ENCODE data around the gene KCNK15. TPM values are rescaled to one million over a fixed set of nuclear protein-coding genes. Genes with fewer than 3 reads are reported as not detected.
"Not testable (repeated sequence)": the region's sequence is repeated elsewhere in the genome, so short reads cannot be mapped to it uniquely, and the experiment has no call there.

The KCNK15 gene
- total RNA-seq = not detected in 2 replicates
- long read RNA-seq = 0 reads

- Mint-ChIP-seq H3K27me3 (ENCODE audit: low read depth) (peaks cover 73% of the 10 kb centered on the region), H3K4me3 (peak within 1 kb of the TSS; percentile 72), H3K4me1 (peaks cover 3% of the 10 kb centered on the region), H3K27ac (ENCODE audit: unreplicated experiment) (no peak within 1 kb of the TSS), H3K36me3 (ENCODE audit: low read depth) (no peaks in the 10 kb centered on the region), H3K9me3 (no peaks in the 10 kb centered on the region)
- DNase-seq (ENCODE audit: low read depth, low spot score) = peak; percentile 14
- TF ChIP-seq CTCF (conservative IDR thresholded peaks at IDR 0.05) = no peak
Measured at GRCh38 chr20:44745598-44746366, at the start of gene KCNK15. TSS of gene KCNK15 (plus strand) at chr20:44745865. CDS start at chr20:44745911, 46 bp downstream.

GRCh38 chr20:44696315-44696714, 49.4 kb upstream of the KCNK15 start:
- H3K27me3 Mint-ChIP-seq (ENCODE audit: low read depth) = no peaks in the 10 kb centered on the region
- no peaks in the 10 kb centered on the region for H3K36me3 Mint-ChIP-seq (ENCODE audit: low read depth)
- no peak for DNase-seq (ENCODE audit: low read depth, low spot score)
- H3K4me3 Mint-ChIP-seq = no peak overlapping the region
- no peak for TF ChIP-seq CTCF (conservative IDR thresholded peaks at IDR 0.05)
- peaks cover 12% of the 10 kb centered on the region for H3K4me1 Mint-ChIP-seq
- H3K27ac Mint-ChIP-seq (ENCODE audit: unreplicated experiment) = no peak overlapping the region
- peaks cover 4% of the 10 kb centered on the region for H3K9me3 Mint-ChIP-seq

GRCh38 chr20:44697041-44697440, 48.6 kb upstream of the KCNK15 start:
- not testable (repeated sequence) for H3K4me3 Mint-ChIP-seq; H3K9me3 Mint-ChIP-seq; DNase-seq (ENCODE audit: low read depth, low spot score); H3K36me3 Mint-ChIP-seq (ENCODE audit: low read depth); H3K27ac Mint-ChIP-seq (ENCODE audit: unreplicated experiment); H3K27me3 Mint-ChIP-seq (ENCODE audit: low read depth)
- H3K4me1 Mint-ChIP-seq = peaks cover 16% of the 10 kb centered on the region

- H3K36me3 Mint-ChIP-seq (ENCODE audit: low read depth) = no peaks in the 10 kb centered on the region
- DNase-seq (ENCODE audit: low read depth, low spot score) = no peak
- peaks cover 6% of the 10 kb centered on the region for H3K4me1 Mint-ChIP-seq
- H3K27ac Mint-ChIP-seq (ENCODE audit: unreplicated experiment) = no peak overlapping the region
- no peaks in the 10 kb centered on the region for H3K9me3 Mint-ChIP-seq
- no peaks in the 10 kb centered on the region for H3K27me3 Mint-ChIP-seq (ENCODE audit: low read depth)
- no peak overlapping the region for H3K4me3 Mint-ChIP-seq
- no peak for TF ChIP-seq CTCF (conservative IDR thresholded peaks at IDR 0.05)
Measured at GRCh38 chr20:44698351-44698750, 47.3 kb upstream of the KCNK15 start.

GRCh38 chr20:44700306-44700705, 45.4 kb upstream of the KCNK15 start:
- no peak overlapping the region for H3K27ac Mint-ChIP-seq (ENCODE audit: unreplicated experiment)
- H3K9me3 Mint-ChIP-seq = no peaks in the 10 kb centered on the region
- no peak for TF ChIP-seq CTCF (conservative IDR thresholded peaks at IDR 0.05)
- DNase-seq (ENCODE audit: low read depth, low spot score) = no peak
- peaks cover 5% of the 10 kb centered on the region for H3K4me1 Mint-ChIP-seq
- no peaks in the 10 kb centered on the region for H3K36me3 Mint-ChIP-seq (ENCODE audit: low read depth)
- H3K4me3 Mint-ChIP-seq = no peak overlapping the region
- H3K27me3 Mint-ChIP-seq (ENCODE audit: low read depth) = peaks cover under 1% of the 10 kb centered on the region

GRCh38 chr20:44701118-44701857, 44.4 kb upstream of the KCNK15 start:
- Mint-ChIP-seq H3K4me1 (peaks cover 5% of the 10 kb centered on the region), H3K27ac (ENCODE audit: unreplicated experiment) (peak overlapping the region; percentile 86), H3K9me3 (no peaks in the 10 kb centered on the region)

More at GRCh38 chr20:44701118-44701857, 44.4 kb upstream of the KCNK15 start:
- Mint-ChIP-seq H3K36me3 (ENCODE audit: low read depth) (no peaks in the 10 kb centered on the region), H3K4me3 (no peak overlapping the region), H3K27me3 (ENCODE audit: low read depth) (peaks cover 2% of the 10 kb centered on the region)
- TF ChIP-seq CTCF (conservative IDR thresholded peaks at IDR 0.05) = no peak
- DNase-seq (ENCODE audit: low read depth, low spot score) = no peak
